Neural crest cell (in vitro differentiated cells): ENCODE data around the gene CDHR4. TPM values are rescaled to one million over a fixed set of nuclear protein-coding genes. Genes with fewer than 3 reads are reported as not detected.
"Not testable (repeated sequence)": the region's sequence is repeated elsewhere in the genome, so short reads cannot be mapped to it uniquely, and the experiment has no call there.

Experiments used
- DNase-seq: peaks from one replicate; pipeline ENCODE4 v3.0.0; 2021; ENCODE audit warnings: low read depth, mixed read lengths, low spot score
- H3K27ac Mint-ChIP-seq: one replicate; pipeline ENCODE4 v1.8.0; 2021; ENCODE audit warnings: mild to moderate bottlenecking, mixed read lengths; ENCODE audit not compliant: unreplicated experiment
- H3K27me3 Mint-ChIP-seq: 2 replicates; pipeline ENCODE4 v1.8.0; 2021; ENCODE audit warnings: low read depth, mild to moderate bottlenecking, mixed read lengths
- H3K36me3 Mint-ChIP-seq: 2 replicates; pipeline ENCODE4 v1.8.0; 2021; ENCODE audit warnings: low read depth, mild to moderate bottlenecking, mixed read lengths
- H3K4me1 Mint-ChIP-seq: 2 replicates; pipeline ENCODE4 v1.8.0; 2021; ENCODE audit warnings: mixed read lengths
- H3K4me3 Mint-ChIP-seq: one replicate; pipeline ENCODE4 v1.8.0; 2021; ENCODE audit warnings: mild to moderate bottlenecking, mixed read lengths
- H3K9me3 Mint-ChIP-seq: 2 replicates; pipeline ENCODE4 v1.8.0; 2021; ENCODE audit warnings: mixed read lengths
- total RNA-seq: library from RNA; stranded (reverse); gene quantifications from 2 replicates; pipeline ENCODE4 v1.2.1, GENCODE V29; 2021
- TF ChIP-seq, protein P1 (sequence below): fragments of 200-600 bp; sonication (generic); conservative IDR thresholded peaks from 2 replicates; pipeline ENCODE4 v1.5.0; 2021; ENCODE audit warnings: antibody characterized with exemption, mild to moderate bottlenecking

The CDHR4 gene
- total RNA-seq, 1 donor from 2014 or later = 0.12 TPM

DNA sequence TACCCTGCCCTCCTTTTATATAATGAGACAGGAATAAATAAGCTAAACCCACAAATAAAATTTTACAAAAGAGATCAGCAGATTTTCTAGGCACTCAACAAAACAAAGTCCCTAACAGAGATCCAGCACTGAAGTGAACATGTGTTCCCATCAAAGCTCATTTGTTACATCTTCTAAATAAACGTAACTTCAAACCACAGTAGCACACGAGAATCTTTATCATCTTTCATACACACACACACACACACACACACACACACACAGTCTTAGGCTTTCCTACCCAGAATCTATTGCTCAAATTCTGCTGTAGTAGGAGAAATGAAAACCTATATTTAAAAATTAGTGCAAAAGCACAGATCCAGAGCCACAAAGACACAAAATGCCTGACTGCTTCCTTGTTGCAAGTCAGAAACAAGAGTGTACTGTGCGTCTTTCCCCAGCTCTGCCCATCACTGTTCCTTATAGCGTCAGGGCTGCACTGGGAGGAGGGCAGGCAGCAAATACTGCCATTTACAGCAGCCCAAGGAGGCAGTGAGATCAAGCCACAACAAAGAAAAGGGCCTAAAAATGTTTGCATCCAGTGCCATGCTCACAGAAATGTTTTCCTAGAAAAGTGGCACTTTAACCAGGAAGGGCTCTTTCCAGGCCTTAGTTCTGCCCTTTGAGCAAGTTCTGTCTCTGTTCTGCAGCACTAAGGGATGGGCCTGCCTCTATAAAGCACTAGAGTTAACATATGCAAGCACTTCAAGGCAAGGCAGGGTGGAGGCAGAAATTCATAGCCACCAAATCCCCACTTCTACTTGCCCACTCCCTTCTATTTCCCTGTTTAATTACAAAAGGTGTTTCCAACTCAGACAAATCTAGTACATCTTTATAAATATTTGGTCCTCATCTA, 19.3 kb downstream of the CDHR4 start:
- H3K9me3 Mint-ChIP-seq = no peaks in the 10 kb centered on the region
- no peaks in the 10 kb centered on the region for H3K27me3 Mint-ChIP-seq
- H3K27ac Mint-ChIP-seq = no peak overlapping the region
- H3K36me3 Mint-ChIP-seq = peaks cover 8% of the 10 kb centered on the region
- TF ChIP-seq, protein P1, sequence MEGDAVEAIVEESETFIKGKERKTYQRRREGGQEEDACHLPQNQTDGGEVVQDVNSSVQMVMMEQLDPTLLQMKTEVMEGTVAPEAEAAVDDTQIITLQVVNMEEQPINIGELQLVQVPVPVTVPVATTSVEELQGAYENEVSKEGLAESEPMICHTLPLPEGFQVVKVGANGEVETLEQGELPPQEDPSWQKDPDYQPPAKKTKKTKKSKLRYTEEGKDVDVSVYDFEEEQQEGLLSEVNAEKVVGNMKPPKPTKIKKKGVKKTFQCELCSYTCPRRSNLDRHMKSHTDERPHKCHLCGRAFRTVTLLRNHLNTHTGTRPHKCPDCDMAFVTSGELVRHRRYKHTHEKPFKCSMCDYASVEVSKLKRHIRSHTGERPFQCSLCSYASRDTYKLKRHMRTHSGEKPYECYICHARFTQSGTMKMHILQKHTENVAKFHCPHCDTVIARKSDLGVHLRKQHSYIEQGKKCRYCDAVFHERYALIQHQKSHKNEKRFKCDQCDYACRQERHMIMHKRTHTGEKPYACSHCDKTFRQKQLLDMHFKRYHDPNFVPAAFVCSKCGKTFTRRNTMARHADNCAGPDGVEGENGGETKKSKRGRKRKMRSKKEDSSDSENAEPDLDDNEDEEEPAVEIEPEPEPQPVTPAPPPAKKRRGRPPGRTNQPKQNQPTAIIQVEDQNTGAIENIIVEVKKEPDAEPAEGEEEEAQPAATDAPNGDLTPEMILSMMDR = no peak
- peak overlapping the region; percentile 57 for H3K4me3 Mint-ChIP-seq
- no peak for DNase-seq
- peaks cover 31% of the 10 kb centered on the region for H3K4me1 Mint-ChIP-seq

DNA sequence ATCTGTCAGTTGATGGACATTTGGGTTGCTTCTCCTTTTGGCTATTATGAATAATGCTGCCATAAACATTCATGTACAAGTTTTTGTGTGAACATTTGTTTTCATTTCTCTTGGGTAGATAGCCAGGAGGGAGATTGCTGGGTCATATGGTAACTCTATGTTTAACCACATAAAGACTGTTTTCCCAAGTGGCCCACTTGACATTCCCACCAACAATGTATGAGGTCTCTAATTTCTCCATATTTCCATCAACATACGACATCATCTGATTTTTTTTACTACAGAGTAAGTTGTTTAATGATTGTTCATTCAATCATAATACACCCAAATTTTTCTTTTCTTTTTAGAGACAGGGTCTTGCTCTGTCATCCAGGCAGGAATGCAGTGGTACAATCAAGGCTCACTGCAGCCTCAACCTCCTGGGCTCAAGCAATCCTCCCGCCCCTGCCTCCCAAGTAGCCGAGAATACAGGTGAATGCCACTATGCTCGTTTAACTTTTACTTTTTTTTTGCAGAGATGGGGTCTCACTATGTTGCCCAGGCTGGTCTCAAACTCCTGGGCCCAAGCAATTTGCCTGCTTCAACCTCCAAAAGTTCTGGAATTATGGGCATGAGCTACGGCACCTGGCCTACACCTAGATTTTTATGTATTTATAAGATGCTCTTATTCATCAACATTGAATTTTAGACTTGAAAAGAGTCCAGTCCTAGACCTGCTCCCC, 20.2 kb downstream of the CDHR4 start:
- Mint-ChIP-seq H3K9me3 (no peaks in the 10 kb centered on the region), H3K36me3 (peaks cover 8% of the 10 kb centered on the region), H3K27me3 (no peaks in the 10 kb centered on the region), H3K4me3 (no peak overlapping the region), H3K27ac (no peak overlapping the region), H3K4me1 (peaks cover 27% of the 10 kb centered on the region)
- TF ChIP-seq, protein P1 = no peak
- DNase-seq = no peak

DNA sequence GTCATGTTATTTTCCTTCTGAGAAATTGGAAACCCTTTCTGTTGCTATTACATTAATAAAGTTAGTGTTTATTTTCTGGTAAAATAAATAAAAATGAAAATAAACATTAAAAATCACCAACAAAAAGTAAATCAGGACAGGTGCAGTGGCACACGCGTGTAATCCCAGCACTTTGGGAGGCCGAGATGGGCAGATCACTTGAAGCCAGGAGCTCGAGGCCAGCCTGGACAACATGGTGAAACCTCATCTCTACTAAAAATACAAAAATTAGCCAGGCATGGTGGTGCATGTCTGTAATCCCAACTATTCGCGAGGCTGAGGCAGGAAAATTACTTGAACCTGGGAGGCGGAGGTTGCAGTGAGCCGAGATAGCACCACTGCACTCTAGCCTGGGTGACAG, 23.6 kb downstream of the CDHR4 start:
- not testable (repeated sequence) for DNase-seq
- H3K4me1 Mint-ChIP-seq = peaks cover 20% of the 10 kb centered on the region

DNA sequence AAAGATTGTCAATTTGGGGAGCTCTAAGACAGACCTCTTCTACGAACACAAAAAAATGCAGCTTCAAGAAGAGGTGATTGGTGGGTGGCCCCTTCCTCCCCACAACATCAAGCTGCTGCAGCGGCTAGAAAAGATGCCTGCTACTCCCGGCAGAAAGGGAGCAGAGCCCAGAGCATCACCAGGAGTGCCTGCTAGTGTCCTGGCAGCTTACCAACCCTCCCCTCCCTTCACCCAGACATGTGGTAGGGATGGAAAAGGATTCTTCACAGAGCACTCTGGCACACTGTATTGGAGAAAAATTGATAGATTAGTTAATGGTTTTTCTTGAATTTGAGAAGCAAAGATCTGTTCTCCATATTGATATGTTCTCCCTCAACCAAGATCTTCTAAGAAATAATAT, 24.1 kb downstream of the CDHR4 start:
- DNase-seq = no peak
- H3K9me3 Mint-ChIP-seq = no peaks in the 10 kb centered on the region
- H3K27ac Mint-ChIP-seq = no peak overlapping the region
- H3K4me3 Mint-ChIP-seq = no peak overlapping the region
- TF ChIP-seq, protein P1 = no peak
- no peaks in the 10 kb centered on the region for H3K27me3 Mint-ChIP-seq
- peaks cover 15% of the 10 kb centered on the region for H3K4me1 Mint-ChIP-seq
- H3K36me3 Mint-ChIP-seq = peaks cover 6% of the 10 kb centered on the region

More for the DNA sequence above, 23.6 kb downstream of the CDHR4 start:
- not testable (repeated sequence) for H3K9me3 Mint-ChIP-seq, H3K36me3 Mint-ChIP-seq, H3K4me3 Mint-ChIP-seq, H3K27ac Mint-ChIP-seq, H3K27me3 Mint-ChIP-seq

DNA sequence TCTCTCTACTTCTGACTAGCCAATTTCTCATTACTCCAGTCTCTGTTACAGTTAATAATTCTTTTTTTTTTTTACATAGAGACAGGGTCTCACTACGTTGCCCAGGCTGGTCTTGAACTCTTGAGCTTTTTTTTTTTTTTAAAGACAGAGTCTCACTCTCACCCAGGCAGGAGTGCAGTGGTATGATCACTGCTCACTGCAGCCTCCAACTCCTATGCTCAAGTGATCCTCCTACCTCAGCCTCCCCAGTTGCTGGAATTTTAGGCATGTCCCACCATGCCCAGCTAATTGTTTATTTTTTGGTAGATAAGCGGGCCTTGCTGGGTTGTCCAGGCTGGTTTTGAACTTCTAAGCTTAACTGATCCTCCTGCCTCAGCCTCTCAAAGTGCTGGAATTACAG, 27.0 kb downstream of the CDHR4 start:
- H3K27ac Mint-ChIP-seq = no peak overlapping the region

More for the DNA sequence above, 27.0 kb downstream of the CDHR4 start:
- TF ChIP-seq, protein P1 = no peak
- no peak for DNase-seq
- H3K4me1 Mint-ChIP-seq = peaks cover 5% of the 10 kb centered on the region
- no peaks in the 10 kb centered on the region for H3K36me3 Mint-ChIP-seq
- H3K27me3 Mint-ChIP-seq = no peaks in the 10 kb centered on the region
- H3K9me3 Mint-ChIP-seq = no peaks in the 10 kb centered on the region
- H3K4me3 Mint-ChIP-seq = no peak overlapping the region
